Measurements from ENCODE around the gene TDRD6. TPM values are rescaled to one million over a fixed set of nuclear protein-coding genes. Genes with fewer than 3 reads are reported as not detected.

TDRD6 gene
- total and polyA plus RNA-seq, 8 donors = 0.34 to 2.2 (median 1.4) TPM

GRCh38 chr6:46652603-46653438 is 34.9 kb upstream of the TDRD6 start, which contains the start of the genes CYP39A1 and SLC25A27:
TSS of gene CYP39A1 (minus strand) at chr6:46652818. CDS start at chr6:46652582, 236 bp downstream.
TSS of gene SLC25A27 (plus strand) at chr6:46652975. CDS start at chr6:46653193, 218 bp downstream.
- TF ChIP-seq CTCF (IDR thresholded peaks at IDR 0.05) = no peak
- H3K4me1 ChIP-seq = peaks cover 0 to 16% of the 10 kb centered on the region in 2 donors
- H3K27ac ChIP-seq = peak within 1 kb of the TSS; percentile 72 to 87
- peak; percentile 92 to 98 (median 96) for DNase-seq
- H3K4me3 ChIP-seq = peak within 1 kb of the TSS; percentile 74 to 89
- intact Hi-C loops (cut with DNase I) = no loop called here
- no peaks in the 10 kb centered on the region for H3K36me3 ChIP-seq
- peak; percentile 99 for ATAC-seq
- peaks cover 0 to 41% of the 10 kb centered on the region in 2 donors for H3K27me3 ChIP-seq
- H3K9me3 ChIP-seq = no peaks in the 10 kb centered on the region

GRCh38 chr6:46653439-46654195 is 34.1 kb upstream of the TDRD6 start:
- H3K27me3 ChIP-seq = peaks cover 0 to 41% of the 10 kb centered on the region in 2 donors
- intact Hi-C loops (cut with DNase I) = no loop called here
- no peak for ATAC-seq
- no peak for TF ChIP-seq CTCF (IDR thresholded peaks at IDR 0.05)
- peak overlapping the region; percentile 72 to 87 for H3K27ac ChIP-seq
- DNase-seq = peak in 2 of 4 donors; percentile 13 to 31
- peak overlapping the region; percentile 74 to 89 for H3K4me3 ChIP-seq
- H3K9me3 ChIP-seq = no peaks in the 10 kb centered on the region
- H3K4me1 ChIP-seq = peaks cover 0 to 16% of the 10 kb centered on the region in 2 donors
- no peaks in the 10 kb centered on the region for H3K36me3 ChIP-seq

GRCh38 chr6:46655803-46656202 is 31.9 kb upstream of the TDRD6 start:
- Histone ChIP-seq H3K27me3 (peaks cover 0 to 37% of the 10 kb centered on the region in 2 donors), H3K9me3 (no peaks in the 10 kb centered on the region), H3K4me3 (no peak overlapping the region), H3K36me3 (no peaks in the 10 kb centered on the region), H3K27ac (no peak overlapping the region), H3K4me1 (peaks cover 0 to 16% of the 10 kb centered on the region in 2 donors)
- DNase-seq (no peak), ATAC-seq (no peak)
- intact Hi-C loops (cut with DNase I) = no loop called here
- no peak for TF ChIP-seq CTCF (IDR thresholded peaks at IDR 0.05)

- Histone ChIP-seq H3K4me1 (peaks cover 0 to 12% of the 10 kb centered on the region in 2 donors), H3K4me3 (no peak overlapping the region), H3K9me3 (no peaks in the 10 kb centered on the region), H3K36me3 (no peaks in the 10 kb centered on the region), H3K27me3 (peaks cover 0 to 19% of the 10 kb centered on the region in 2 donors), H3K27ac (no peak overlapping the region)
- intact Hi-C loops (cut with DNase I) = no loop called here
- DNase-seq = no peak
- no peak for ATAC-seq
- TF ChIP-seq CTCF (IDR thresholded peaks at IDR 0.05) = no peak
These were observed 30.0 kb upstream of the TDRD6 start for GRCh38 chr6:46657642-46658041.

- no peaks in the 10 kb centered on the region for H3K4me1 ChIP-seq
These were observed 26.2 kb upstream of the TDRD6 start for GRCh38 chr6:46661483-46661882.

More at GRCh38 chr6:46661483-46661882, 26.2 kb upstream of the TDRD6 start:
- TF ChIP-seq CTCF (IDR thresholded peaks at IDR 0.05) = no peak
- Histone ChIP-seq H3K27ac (no peak overlapping the region), H3K27me3 (no peaks in the 10 kb centered on the region), H3K9me3 (no peaks in the 10 kb centered on the region), H3K36me3 (no peaks in the 10 kb centered on the region), H3K4me3 (no peak overlapping the region)
- intact Hi-C loops (cut with DNase I) = no loop called here
- ATAC-seq (no peak), DNase-seq (no peak)

Measured in left lung (tissue), 10 donors.